ENCODE measurements around the gene PAFAH1B1. TPM values are rescaled to one million over a fixed set of nuclear protein-coding genes. Genes with fewer than 3 reads are reported as not detected.
"Not testable (repeated sequence)": the region's sequence is repeated elsewhere in the genome, so short reads cannot be mapped to it uniquely, and the experiment has no call there.

The PAFAH1B1 gene
- polyA plus RNA-seq, 10 donors: 70.6 to 131 (median 97.4) TPM

DNA sequence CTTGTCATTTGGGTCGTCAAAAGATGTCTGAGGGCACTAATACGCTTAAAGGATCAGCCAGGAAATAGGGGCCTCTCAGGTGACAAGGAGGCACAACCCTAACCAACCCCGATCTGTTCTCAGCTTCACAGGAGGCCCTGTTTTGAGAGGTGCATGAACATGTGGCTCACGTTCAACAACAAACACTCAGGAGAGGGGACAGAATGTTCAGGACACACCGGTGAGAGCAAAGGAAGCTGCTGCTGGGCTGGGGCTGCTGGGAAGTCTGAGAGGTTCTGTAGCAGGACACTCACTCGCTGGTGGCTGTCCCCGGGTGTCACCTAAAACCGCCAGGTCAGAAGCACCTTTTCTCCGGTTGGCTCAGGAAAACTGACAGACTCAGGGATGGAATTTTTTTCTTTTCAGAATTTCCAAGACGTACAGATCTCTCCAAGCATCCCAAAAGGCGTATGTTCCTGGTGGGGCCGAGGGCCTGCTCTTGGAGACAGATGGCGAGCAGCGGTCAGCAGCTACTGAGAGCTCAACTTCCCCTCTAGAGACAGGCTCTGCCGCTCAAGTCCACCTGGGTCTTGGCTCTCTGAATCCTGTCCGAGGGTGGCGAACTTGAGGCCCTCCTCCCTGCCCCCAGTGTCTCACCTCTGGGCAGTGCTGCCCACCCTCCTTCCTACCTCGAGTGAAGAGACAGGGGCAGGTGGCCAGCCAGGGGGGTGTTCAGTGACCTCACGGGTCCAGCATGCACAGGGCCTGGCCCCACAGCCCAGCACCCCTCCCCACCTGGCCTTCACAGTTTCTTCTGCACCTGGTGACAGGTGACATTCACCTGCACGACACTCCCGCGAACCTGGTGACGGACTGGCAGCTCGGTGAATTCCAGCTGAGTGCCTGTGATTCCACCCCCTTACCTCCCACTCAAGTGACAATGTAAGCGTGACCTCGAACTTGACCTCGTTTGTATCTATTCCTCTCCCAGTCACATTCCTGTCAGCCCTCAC, 95.2 kb downstream of the PAFAH1B1 start:
- no peak for DNase-seq

DNA sequence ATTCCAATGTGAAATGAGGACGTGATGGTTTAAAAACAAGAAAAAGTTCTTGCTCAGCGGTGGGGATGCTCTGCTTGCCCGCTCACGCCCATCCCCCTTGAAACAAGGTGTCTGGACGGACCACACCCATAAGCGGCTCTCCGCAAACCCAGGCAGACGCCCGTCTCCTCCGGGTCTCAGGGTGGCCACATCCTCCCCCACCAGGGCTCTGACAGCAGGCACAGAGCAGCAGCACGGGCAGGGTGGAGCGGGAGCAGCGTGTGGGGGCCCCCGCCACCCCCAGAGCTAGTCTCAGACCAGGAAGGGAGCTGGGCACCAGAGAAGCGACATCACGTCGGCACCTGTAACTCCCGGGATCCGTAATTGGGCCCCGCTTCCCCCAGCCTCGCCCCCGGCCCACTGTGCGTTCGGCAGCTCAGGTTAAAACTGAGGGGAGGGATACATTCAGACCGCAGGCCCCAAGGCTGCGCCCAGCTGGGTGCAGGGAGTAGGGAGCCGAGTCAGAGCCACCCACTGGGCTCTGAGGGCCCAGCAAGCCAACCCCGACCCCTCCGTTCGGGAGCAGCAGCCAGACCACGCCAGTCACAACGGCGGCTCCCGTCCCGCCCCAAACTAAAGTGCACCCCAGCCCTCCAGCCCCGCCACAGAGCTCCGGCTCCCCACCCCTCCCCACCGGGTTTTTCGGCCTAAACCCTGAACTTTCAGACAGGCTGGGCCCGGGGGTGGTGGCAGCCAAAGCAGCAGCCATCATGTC, 96.1 kb downstream of the PAFAH1B1 start:
- DNase-seq: no peak

DNA sequence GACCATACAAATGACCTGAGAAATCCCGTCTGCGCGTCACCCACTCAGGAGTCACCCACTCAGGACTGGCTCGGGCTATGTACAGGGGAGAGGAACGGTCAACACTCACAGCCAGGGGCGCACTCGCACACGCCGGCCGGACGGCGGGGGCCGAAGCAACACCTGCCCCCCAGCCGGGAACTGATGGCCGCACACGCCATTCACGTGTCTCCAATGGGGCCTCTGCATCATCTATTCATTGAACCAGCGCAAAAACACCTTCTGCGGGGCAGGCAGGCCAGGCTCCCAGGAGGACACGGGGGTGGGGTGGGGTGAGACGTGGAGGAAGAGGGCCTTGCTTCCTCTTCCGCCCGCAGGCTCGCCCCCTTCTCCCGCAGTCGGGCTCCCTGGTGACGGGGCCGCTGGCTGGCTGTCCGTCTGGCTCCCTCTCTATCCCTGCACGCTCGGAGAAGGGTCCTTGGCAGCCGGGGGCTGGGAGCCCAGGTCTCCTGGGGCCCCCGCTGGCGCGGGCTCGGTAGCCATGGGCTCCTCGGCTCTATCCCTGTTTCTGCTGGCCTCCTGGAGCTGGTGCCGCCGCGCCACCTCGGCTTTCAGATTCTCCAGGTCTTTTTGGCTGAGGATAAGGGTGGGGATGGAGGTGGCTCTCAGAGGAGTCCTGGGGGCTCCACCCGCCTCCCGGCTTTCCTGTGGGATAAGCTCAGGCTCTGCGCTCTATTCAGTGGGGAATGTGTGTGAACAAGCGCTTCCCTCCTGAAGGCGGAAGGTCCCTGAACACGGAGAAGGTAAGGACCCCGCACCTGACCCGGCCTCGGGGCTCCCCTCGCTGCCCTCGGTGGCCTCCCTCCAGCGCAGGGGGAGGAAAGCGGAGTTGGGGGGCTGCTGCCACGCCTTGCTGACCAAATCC, 97.0 kb downstream of the PAFAH1B1 start:
- no peak for DNase-seq

DNA sequence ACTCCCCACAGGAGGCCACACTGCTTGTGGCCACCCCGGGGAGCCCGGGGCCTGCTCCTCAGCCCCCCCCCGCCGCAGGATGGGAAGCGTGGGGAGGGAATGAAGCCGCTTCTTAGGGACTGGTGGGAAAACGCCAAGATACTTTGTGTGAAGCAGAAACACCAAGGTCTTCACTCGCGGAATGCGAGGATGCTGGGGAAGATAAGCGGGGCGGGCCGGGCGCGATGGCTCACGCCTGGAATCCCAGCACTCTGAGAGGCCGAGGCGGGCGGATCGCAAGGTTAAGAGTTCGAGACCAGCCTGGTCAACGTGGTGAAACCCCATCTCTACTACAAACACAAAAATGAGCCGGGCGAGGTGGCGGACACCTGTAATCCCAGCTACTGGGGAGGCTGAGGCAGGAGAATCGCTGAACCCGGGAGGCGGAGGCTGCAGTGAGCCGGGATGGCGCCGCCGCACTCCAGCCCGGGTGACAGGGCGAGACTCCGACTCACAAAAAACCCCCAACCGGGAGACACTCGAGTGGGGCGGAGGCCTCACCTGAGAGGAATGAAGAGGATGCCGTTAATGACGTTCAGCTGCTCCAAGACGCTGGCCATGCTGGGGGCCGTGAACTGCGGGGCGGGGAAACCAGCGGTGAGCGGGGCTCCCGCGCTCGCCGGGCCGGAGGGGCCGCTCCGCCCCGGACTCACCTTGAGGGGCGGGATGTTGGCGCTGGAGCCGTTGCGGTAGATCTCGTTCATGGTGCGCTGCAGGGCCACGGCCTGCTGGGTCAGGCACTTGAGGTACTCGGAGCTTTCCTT, 97.8 kb downstream of the PAFAH1B1 start:
- no peak for DNase-seq

DNA sequence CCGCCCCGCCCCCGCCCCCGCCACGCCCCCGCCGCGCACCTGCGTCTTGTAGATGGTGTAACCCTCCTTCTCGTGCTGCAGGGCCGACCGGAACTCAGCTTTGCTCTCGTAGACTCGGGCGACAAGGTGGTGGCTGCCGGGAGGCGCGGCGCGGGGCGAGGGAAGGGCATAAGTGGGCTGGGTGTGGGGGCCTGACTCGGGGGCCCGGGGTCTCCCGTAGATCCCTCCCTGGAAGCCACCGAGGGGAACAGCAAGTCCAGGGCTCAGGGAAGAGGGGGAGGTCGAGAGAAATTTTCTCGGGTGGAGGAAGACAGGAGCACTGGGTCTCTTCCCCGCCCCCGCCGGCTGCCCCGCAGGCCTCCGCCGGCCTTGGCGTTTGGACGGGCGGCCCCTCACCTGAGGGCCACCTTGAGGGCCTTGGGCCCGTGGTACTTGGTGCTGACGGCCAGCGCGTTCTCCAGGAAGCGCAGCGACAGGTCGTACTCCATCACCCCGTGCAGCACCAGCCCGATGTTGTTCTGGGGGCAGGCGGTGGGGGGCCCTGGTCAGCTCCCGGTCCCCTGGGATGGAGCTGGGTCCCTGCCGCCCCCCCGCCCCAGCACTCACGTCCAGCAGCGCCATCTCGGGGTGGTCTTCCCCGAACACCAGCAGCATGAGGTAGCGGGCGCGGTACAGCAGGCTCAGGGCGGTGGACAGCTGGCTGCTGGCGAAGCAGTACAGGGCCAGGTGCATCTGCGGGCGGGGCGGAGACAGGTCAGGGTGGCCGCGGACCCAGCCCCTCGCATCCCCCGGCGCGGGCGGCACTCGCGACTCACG, 98.7 kb downstream of the PAFAH1B1 start:
- DNase-seq: no peak

DNA sequence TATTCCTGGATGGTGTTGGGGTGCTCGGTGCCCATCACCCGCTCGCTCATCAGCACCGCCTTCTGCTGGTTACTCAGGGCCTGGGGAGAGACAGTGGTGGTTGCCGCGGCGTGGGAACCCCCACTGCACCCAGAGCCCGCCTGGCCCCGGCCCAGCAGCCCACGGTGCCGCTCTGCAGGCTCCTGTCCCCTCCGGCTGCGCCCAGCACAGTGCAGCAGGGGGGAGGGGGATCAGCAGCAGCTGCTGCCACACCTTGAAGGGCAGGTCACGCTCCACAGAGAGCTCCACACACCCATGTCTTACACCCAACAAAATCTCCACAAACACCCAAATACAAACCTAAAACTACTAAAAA, 99.3 kb downstream of the PAFAH1B1 start:
- DNase-seq: no peak

DNA sequence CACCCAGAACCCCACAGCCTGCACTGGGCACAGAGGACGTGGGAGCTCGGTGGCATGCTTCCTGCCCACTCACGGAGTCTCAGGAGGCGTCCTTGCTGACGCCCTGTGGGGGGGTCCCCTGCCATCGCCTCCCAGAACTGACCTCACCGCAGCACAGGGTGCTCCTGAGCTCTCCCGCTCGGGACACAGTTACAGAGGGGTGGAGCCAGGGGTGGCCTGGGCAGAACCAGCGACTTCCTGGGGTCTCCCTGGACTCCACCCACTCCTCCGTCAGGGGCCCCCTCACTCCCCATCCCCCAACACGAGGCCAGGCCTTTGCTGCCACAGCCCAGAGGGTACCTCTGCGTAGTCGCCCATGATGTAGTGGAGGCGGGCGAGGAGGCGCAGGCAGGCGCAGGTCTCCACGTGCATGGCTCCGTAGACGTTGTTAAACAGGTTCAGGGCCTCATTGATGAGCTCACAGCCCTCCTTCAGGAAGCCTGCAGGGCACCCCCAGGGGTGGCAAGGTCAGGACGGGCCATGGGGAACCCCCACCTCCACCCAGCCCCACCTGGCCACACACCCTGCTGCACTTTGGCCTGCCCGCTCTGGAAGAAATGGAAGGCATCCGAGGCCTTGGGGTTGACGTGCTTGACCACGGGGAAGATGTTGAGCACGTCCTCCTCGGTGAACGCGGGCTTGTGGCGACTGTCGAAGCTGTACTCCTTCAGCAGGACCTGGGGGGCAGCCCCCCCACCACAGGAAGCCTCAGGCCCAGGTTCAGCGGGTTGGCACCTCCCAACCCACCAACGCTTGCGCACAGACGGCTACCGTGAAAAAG, 100.3 kb downstream of the PAFAH1B1 start:
- no peak for DNase-seq

DNA sequence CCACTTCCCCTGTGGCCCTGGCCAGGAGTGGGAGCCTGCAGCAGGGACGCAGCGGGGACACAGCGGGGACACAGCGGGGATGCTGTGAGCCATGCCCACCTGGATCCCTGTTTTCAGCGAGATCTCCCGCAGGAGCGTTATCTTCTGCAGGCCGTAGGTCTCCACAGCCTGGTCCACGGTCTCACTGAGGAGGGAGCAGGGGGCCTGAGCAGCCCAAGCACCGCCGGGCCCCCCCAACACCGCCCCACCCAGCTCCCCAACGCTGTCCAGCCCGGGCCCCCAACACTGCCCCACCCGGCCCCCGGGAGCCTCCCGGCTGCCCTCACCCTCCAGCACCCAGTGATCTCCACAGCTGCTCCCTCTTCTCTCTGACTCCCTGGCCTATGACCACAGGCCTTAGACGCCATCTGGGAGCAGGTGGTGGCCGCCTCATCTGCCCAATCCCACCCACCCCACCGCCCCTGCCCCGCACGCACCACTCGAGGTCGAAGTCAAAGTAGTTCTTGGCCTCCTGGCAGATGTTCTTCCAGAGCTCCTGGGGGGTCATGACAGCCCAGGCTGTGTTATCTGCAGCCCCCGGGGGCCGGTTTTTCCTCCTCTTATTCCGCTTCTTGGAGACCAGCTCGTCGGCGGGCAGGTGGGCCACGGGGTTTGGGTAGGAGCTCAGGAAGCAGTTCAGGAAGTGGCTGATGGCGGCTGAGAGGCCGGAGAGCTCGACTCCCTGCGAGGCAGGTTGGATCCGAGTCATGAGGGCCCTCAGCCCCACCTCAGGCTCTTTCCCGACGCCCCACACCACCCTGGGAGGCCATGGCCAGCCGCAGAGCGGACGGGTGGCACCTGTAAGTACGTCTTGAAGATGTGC, 101.2 kb downstream of the PAFAH1B1 start:
- DNase-seq: no peak

DNA sequence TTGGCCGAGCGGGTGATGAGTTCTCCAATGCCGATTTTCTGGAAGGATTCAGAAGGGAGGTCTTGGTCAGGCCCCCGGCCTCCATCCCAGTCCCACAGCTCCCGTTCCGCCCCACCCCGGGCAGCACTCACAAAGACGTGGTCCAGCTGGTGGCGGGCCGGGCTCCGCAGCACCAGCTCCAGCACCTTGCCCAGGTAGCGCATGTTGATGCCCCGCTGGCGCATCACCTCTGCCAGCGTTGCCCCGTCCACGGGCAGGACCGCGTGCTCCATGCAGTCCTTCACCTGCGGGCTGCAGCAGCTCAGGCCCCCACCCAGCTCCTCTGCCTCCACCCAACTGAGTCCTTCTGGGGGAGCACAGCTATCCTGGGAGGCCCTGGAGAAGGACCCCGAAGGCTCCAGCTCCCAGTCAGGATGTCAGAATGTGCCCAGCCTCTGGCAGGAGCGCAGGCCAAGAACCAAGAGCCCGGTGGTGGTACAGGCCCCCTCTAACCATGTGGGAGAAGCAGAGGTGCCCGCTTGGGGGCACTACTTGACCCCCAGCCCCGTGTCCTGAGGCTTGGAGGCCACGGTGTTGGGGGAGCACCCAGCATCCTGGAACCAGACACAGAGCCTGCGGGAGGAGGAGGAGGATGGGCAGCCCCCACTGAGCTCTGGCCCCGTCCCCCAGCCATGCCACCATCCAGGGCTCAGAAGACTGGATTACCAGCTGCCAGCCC, 101.9 kb downstream of the PAFAH1B1 start:
- no peak for DNase-seq

DNA sequence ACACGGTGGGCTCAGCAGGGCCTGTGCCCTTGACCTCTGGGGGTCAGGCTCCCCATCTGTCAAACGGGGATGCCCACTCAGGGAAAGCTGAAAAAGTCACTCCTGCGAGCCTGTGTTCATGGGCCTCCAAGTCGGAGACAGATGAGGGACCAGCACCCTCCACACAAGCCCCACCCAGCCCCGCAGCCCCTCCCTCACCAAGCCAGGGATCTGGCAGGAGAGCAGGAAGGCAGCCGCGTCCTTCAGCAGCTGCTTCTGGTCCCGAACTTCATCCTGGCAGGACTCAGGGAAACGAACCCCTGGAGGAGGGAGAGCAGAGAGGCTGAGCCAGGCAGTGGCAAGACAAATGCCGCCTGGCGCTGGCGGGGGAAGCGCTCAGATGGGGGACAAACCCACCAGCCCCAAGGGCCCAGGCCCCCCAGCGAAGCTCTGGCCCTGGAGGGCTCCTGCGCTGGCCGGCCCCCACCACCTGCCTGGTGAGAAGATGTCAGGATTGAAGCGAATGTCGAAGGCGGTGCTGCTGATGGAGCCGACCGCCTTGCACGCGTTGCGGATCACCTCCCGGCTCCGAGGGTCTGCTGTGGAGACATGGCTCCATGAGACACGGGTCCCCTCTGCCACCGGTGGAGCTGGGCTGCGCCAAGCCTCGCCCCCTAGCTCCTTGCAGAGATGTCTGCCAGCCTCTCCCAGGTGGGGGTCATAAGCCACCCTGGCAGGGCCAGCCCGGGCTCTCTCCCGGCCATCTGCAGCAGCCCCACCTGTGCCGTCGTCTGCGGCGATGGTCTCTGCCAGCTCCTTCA, 102.7 kb downstream of the PAFAH1B1 start:
- no peak for DNase-seq

DNA sequence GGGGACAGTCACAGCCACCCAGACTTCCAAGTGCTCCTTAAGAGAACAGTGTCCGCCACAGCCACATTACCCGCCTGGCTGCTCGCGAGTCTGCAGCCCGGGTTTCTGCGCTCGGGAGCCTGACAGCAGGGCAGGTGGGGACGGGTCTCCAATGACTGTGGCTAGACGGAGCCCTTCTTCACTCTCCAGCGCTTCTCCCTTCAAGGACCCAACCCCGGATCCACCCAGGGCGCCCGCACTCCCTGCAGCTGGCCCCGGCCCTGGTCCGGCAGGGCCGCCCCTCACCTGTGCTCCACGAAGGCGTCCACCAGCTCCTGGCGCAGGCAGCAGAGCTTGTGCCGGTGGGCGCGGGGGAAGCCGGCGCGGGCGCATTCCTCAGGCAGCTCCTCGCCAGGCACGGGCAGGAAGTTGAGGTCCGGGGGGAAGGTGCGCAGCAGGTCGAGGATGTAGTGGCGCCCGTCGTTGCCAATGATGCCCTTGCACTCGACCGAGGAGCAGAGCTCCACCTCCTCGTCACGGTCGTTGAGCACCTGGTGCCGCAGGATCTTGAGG, 104.2 kb downstream of the PAFAH1B1 start:
- no peak for DNase-seq

DNA sequence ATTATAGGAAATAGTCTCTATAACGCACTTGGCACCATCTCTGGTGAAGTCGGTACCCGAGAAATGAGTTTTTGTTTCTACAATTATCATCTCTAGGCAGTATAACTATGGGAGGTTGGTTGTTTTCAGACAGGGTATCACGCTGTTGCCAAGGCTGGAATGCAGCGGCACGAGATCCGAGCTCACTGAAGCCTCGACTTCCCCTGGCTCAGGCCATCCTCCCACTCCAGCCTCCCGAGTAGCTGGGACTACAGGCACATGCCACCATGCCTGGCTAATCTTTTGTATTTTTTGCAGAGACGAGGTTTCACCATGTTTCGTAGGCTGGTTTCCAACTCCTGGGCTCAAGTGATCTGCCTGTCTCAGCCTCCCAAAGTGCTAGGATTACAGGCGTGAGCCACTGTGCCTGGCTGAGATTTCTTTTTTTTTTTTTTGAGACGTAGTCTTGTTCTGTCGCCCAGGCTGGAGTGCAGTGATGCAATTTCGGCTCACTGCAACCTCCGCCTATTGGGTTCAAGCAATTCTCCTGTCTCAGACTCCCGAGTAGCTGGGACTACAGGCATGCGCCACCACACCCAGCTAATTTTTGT, 105.9 kb downstream of the PAFAH1B1 start:
- DNase-seq: not testable (repeated sequence)

DNA sequence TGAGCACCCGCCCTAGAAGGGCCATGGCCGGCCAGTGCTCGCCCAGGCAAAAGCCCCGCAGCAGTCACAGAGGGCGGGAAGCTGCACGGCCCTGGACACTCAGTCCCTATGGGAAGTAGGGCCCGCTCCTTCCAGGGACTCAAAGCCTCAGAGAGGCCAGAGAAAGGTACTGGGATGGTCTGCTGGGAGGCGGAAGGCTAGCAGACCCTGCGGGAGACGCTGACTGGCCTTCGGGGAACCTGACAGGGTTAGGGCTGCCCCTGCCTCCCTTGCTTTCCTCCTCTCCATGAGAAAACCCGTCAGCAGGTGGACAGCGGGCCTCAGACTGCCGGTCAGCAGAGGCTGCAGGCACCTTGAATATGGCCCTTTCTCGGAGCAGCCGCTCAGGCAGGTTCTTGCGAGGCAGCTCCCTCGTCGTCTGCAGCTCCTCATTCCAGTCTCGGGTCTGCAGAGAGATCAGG, 106.6 kb downstream of the PAFAH1B1 start:
- no peak for DNase-seq

DNA sequence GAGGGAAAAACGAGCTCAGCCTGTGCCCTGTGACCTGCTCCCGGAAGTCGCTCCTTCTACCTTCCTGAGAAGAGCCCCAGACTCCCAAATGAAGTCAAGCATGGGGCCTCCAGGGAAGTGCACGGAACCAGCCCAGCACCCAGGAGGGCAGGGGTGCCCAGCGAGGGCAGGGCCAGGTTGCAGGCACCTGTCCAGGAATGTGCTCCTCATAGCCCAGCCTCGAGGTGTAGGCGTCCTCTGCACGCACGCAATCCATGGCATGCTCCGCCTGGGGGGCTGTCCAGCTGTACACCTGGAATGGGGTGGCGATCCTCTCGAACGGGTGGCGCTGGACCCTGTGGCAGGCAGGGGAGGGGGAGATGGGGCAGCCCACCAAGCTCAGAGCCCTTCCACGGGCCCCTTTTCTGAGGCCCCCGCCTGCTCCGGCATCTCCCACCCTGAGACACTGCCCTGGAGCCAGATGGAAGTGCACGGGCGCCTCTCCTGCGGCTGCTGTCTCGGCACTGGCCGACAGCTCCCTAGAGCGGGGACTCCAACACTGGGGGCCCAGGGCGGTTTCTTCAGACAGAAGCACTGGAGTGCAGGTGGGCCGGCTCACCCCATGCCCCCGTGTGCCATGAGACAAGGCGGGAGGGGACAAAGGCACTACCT, 107.2 kb downstream of the PAFAH1B1 start:
- no peak for DNase-seq
